NCI-H226 (cell line): ENCODE measurements around the gene WIPI1.
"Not testable (repeated sequence)": the region's sequence is repeated elsewhere in the genome, so short reads cannot be mapped to it uniquely, and the experiment has no call there.

Experiments used
- DNase-seq: peaks from one replicate; pipeline ENCODE4 v3.0.0-alpha.2; 2015

The WIPI1 gene

GRCh38 chr17:68383443-68384321, 73.6 kb downstream of the WIPI1 start:
- DNase-seq = peak; percentile 70

- DNase-seq = no peak
These were observed 74.2 kb downstream of the WIPI1 start for GRCh38 chr17:68383120-68383442.

- no peak for DNase-seq
These were observed 74.7 kb downstream of the WIPI1 start for GRCh38 chr17:68382582-68383085.

GRCh38 chr17:68381076-68381900, 76.0 kb downstream of the WIPI1 start:
- peak; percentile 10 for DNase-seq

- no peak for DNase-seq
These were observed 77.3 kb downstream of the WIPI1 start for GRCh38 chr17:68379692-68380677.

GRCh38 chr17:68379177-68379510, 78.2 kb downstream of the WIPI1 start:
- no peak for DNase-seq

- DNase-seq = peak; percentile 81
These were observed 78.8 kb downstream of the WIPI1 start for GRCh38 chr17:68378268-68379176.

GRCh38 chr17:68377771-68378267, 79.5 kb downstream of the WIPI1 start:
- no peak for DNase-seq

GRCh38 chr17:68376178-68376577, 81.1 kb downstream of the WIPI1 start:
- not testable (repeated sequence) for DNase-seq

GRCh38 chr17:68375566-68375965, 81.7 kb downstream of the WIPI1 start:
- DNase-seq = no peak
